Activated CD4-positive, alpha-beta memory T cell treated with anti-CD3 and anti-CD28 coated beads for 36 hours (primary cell): ENCODE results near the gene SLK. TPM values are rescaled to one million over a fixed set of nuclear protein-coding genes. Genes with fewer than 3 reads are reported as not detected.

ENCODE experiments used
- CTCF ChIA-PET: fragments of 350-600 bp; sonication (Branson Sonifier 250); formaldehyde crosslinking; loops from one replicate; lab custom pipeline; 2021; ENCODE audit warnings: antibody characterized with exemption, inconsistent platforms; lab: Charles Lee
- POLR2A ChIA-PET: fragments of 350-600 bp; sonication (Branson Sonifier 250); formaldehyde crosslinking; loops from one replicate; lab custom pipeline; 2021; ENCODE audit warnings: antibody characterized with exemption; lab: Charles Lee
- DNase-seq: peaks from one replicate; pipeline ENCODE4 v3.0.0-alpha.2; 2020
- H3K27ac Mint-ChIP-seq: one replicate; pipeline ENCODE4 v1.8.0; 2021; ENCODE audit warnings: mixed read lengths
- H3K27me3 Mint-ChIP-seq: one replicate; pipeline ENCODE4 v1.8.0; 2021; ENCODE audit warnings: mixed read lengths
- H3K36me3 Mint-ChIP-seq: one replicate; pipeline ENCODE4 v1.8.0; 2021; ENCODE audit warnings: mixed read lengths
- H3K4me1 Mint-ChIP-seq: one replicate; pipeline ENCODE4 v1.8.0; 2021; ENCODE audit warnings: low read depth, mixed read lengths
- H3K4me3 Mint-ChIP-seq: one replicate; pipeline ENCODE4 v1.8.0; 2021; ENCODE audit warnings: mild to moderate bottlenecking, mixed read lengths
- H3K9me3 Mint-ChIP-seq: one replicate; pipeline ENCODE4 v1.8.0; 2021; ENCODE audit warnings: mixed read lengths
- intact Hi-C: fragments of 100-400 bp; cut with micrococcal nuclease; formaldehyde crosslinking; loops from one replicate; pipeline ENCODE4 v1.15.1; 2023
- total RNA-seq, 2 experiments: library from RNA; stranded (reverse); gene quantifications; one replicate each; pipeline ENCODE4 v1.2.3, GENCODE V29; 2021

Gene SLK
- total RNA-seq, 2 experiments from 2014 or later: 26.1 to 27.7 TPM

- H3K27ac Mint-ChIP-seq: no peak overlapping the region
- POLR2A ChIA-PET: no interaction called here
- CTCF ChIA-PET: no interaction called here
- no peaks in the 10 kb centered on the region for H3K4me1 Mint-ChIP-seq
- intact Hi-C loops: loop anchor here (10.0 kb wide), 1 partner anchor 161 kb away; no protein-coding TSS in a partner anchor
- no peaks in the 10 kb centered on the region for H3K36me3 Mint-ChIP-seq
- H3K9me3 Mint-ChIP-seq: no peaks in the 10 kb centered on the region
- DNase-seq: no peak
- no peaks in the 10 kb centered on the region for H3K27me3 Mint-ChIP-seq
- H3K4me3 Mint-ChIP-seq: no peak overlapping the region
Observed at GRCh38 chr10:104043854-104044253, 76.9 kb downstream of the SLK start.

GRCh38 chr10:104045151-104046089 lies 78.5 kb downstream of the SLK start:
- CTCF ChIA-PET: no interaction called here
- Mint-ChIP-seq H3K27me3 (no peaks in the 10 kb centered on the region), H3K4me3 (no peak overlapping the region), H3K36me3 (no peaks in the 10 kb centered on the region), H3K27ac (no peak overlapping the region), H3K9me3 (no peaks in the 10 kb centered on the region), H3K4me1 (peaks cover 5% of the 10 kb centered on the region)
- POLR2A ChIA-PET: interaction anchor here (0.9 kb wide), 1 partner anchor 76 kb away, joined by 3 read pairs; the partner anchor contains the start of gene SFR1
- intact Hi-C loops: loop anchor here (10.0 kb wide), 1 partner anchor 159 kb away; no protein-coding TSS in a partner anchor
- DNase-seq: peak; percentile 43

- peaks cover 5% of the 10 kb centered on the region for H3K4me1 Mint-ChIP-seq
- no peak overlapping the region for H3K4me3 Mint-ChIP-seq
- H3K9me3 Mint-ChIP-seq: no peaks in the 10 kb centered on the region
- H3K27me3 Mint-ChIP-seq: no peaks in the 10 kb centered on the region
- DNase-seq: no peak
- H3K27ac Mint-ChIP-seq: no peak overlapping the region
- no peaks in the 10 kb centered on the region for H3K36me3 Mint-ChIP-seq
- intact Hi-C loops: loop anchor here (10.0 kb wide), 1 partner anchor 158 kb away; no protein-coding TSS in a partner anchor
- ChIA-PET POLR2A (no interaction called here), CTCF (no interaction called here)
Observed at GRCh38 chr10:104046651-104047050, 79.7 kb downstream of the SLK start.

GRCh38 chr10:104049504-104050250 lies 82.7 kb downstream of the SLK start:
- H3K36me3 Mint-ChIP-seq: no peaks in the 10 kb centered on the region
- H3K27me3 Mint-ChIP-seq: no peaks in the 10 kb centered on the region
- H3K27ac Mint-ChIP-seq: no peak overlapping the region
- no peaks in the 10 kb centered on the region for H3K9me3 Mint-ChIP-seq
- peaks cover 5% of the 10 kb centered on the region for H3K4me1 Mint-ChIP-seq
- CTCF ChIA-PET: interaction anchor here (1.2 kb wide), 1 partner anchor 72 kb away, joined by 4 read pairs; the partner anchor contains the start of gene SFR1
- intact Hi-C loops: loop anchor here (10.0 kb wide), 1 partner anchor 155 kb away; no protein-coding TSS in a partner anchor
- POLR2A ChIA-PET: interaction anchor here (0.9 kb wide), 1 partner anchor 16 kb away, joined by 3 read pairs; no protein-coding TSS in a partner anchor
- DNase-seq: no peak
- H3K4me3 Mint-ChIP-seq: no peak overlapping the region

GRCh38 chr10:104052431-104052830 lies 85.5 kb downstream of the SLK start:
- CTCF ChIA-PET: no interaction called here
- DNase-seq: no peak
- Mint-ChIP-seq H3K4me3 (no peak overlapping the region), H3K36me3 (no peaks in the 10 kb centered on the region), H3K9me3 (no peaks in the 10 kb centered on the region), H3K27ac (no peak overlapping the region), H3K27me3 (no peaks in the 10 kb centered on the region), H3K4me1 (peaks cover 5% of the 10 kb centered on the region)
- POLR2A ChIA-PET: no interaction called here
- intact Hi-C loops: no loop called here

GRCh38 chr10:104053201-104053600 lies 86.3 kb downstream of the SLK start:
- no peak for DNase-seq
- no peaks in the 10 kb centered on the region for H3K27me3 Mint-ChIP-seq
- no peak overlapping the region for H3K4me3 Mint-ChIP-seq
- no peaks in the 10 kb centered on the region for H3K36me3 Mint-ChIP-seq
- no peaks in the 10 kb centered on the region for H3K9me3 Mint-ChIP-seq
- H3K4me1 Mint-ChIP-seq: peaks cover 5% of the 10 kb centered on the region
- H3K27ac Mint-ChIP-seq: no peak overlapping the region
- intact Hi-C loops: no loop called here
- ChIA-PET POLR2A (no interaction called here), CTCF (no interaction called here)

GRCh38 chr10:104054430-104054829 lies 87.5 kb downstream of the SLK start:
- intact Hi-C loops: no loop called here

GRCh38 chr10:104056619-104057273 lies 89.8 kb downstream of the SLK start:
- DNase-seq: no peak
- H3K27ac Mint-ChIP-seq: no peak overlapping the region
- no peaks in the 10 kb centered on the region for H3K27me3 Mint-ChIP-seq
- ChIA-PET CTCF (interaction anchor here (1.1 to 1.3 kb wide), 2 partner anchors 31 to 65 kb away, joined by 4 read pairs; partner anchors contain the start of gene SFR1), POLR2A (no interaction called here)
- H3K4me3 Mint-ChIP-seq: no peak overlapping the region
- H3K4me1 Mint-ChIP-seq: no peaks in the 10 kb centered on the region
- no peaks in the 10 kb centered on the region for H3K9me3 Mint-ChIP-seq
- no peaks in the 10 kb centered on the region for H3K36me3 Mint-ChIP-seq
- intact Hi-C loops: no loop called here

More at GRCh38 chr10:104054430-104054829, 87.5 kb downstream of the SLK start:
- H3K4me1 Mint-ChIP-seq: peaks cover 3% of the 10 kb centered on the region
- ChIA-PET POLR2A (no interaction called here), CTCF (interaction anchor here (1.4 kb wide), 1 partner anchor 166 kb away, joined by 4 read pairs; no protein-coding TSS in a partner anchor)
- H3K4me3 Mint-ChIP-seq: no peak overlapping the region
- no peak overlapping the region for H3K27ac Mint-ChIP-seq
- no peaks in the 10 kb centered on the region for H3K9me3 Mint-ChIP-seq
- no peaks in the 10 kb centered on the region for H3K36me3 Mint-ChIP-seq
- H3K27me3 Mint-ChIP-seq: no peaks in the 10 kb centered on the region
- DNase-seq: no peak

DNA sequence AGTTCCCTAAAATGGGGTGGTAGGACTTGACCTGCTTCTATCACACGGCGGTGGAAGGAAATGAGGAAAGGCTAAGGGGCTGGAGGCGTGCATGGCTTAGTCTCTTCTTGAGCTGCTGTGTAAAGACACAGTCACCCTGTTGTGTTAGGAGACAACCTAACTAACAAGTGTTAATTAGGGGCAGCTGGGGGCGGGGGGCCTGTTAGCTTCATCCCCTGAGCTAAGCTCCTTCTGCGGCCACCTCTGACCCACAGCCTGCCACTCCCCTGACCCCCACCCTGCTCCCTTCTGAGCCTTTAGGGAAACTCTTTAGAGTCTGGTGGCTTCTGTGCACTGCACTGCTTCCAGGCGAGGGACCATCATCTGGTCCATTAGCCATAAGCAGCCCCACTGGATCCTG lies 90.8 kb downstream of the SLK start:
- intact Hi-C loops: no loop called here
- H3K9me3 Mint-ChIP-seq: no peaks in the 10 kb centered on the region
- no peaks in the 10 kb centered on the region for H3K36me3 Mint-ChIP-seq
- CTCF ChIA-PET: interaction anchor here (1.1 kb wide), 1 partner anchor 32 kb away, joined by 4 read pairs; no protein-coding TSS in a partner anchor
- POLR2A ChIA-PET: no interaction called here
- H3K4me3 Mint-ChIP-seq: no peak overlapping the region
- DNase-seq: no peak
- H3K4me1 Mint-ChIP-seq: no peaks in the 10 kb centered on the region
- H3K27ac Mint-ChIP-seq: no peak overlapping the region
- no peaks in the 10 kb centered on the region for H3K27me3 Mint-ChIP-seq

DNA sequence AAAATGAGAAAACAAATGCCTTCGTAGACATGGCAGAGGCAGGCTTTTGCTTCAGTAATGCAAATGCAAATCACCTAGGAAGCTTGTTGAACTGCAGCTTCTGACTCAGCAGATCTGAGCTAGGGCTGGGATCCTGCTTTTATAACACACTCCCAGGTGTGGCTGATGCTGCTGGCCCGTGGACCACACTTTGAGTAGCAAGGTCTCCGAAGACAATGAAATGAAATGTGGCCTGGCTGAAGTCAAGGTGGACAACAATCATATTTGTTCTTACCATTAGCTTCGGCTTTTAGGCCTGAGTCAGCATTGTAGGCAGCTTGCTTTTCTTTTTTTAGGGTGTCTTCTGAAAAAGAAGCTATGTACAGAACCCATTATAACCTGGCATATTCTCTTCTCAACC lies 92.4 kb downstream of the SLK start:
- ChIA-PET POLR2A (no interaction called here), CTCF (no interaction called here)
- Mint-ChIP-seq H3K9me3 (no peaks in the 10 kb centered on the region), H3K36me3 (no peaks in the 10 kb centered on the region), H3K4me3 (no peak overlapping the region), H3K27ac (no peak overlapping the region), H3K4me1 (no peaks in the 10 kb centered on the region), H3K27me3 (no peaks in the 10 kb centered on the region)
- intact Hi-C loops: no loop called here
- no peak for DNase-seq

DNA sequence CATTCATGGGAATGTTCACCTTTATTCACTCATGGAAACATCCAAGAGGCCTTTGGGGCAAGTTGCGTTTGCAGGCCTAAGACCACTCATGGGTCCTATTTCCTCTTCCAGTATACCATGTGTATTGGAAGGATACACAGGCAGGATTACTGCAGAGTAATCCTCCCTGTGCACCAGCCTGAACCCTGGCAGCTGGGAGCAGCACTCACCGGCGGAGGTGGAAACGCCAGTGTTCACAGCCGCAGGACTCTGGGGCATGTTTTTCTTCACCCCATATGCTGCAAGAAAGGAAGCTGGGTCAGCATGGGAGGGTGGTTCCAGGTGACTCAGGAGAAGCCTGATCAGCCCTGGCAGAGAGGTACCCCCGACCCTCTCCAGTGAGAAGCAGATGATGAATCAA lies 94.3 kb downstream of the SLK start:
- H3K9me3 Mint-ChIP-seq: no peaks in the 10 kb centered on the region
- no peak overlapping the region for H3K27ac Mint-ChIP-seq
- ChIA-PET POLR2A (no interaction called here), CTCF (no interaction called here)
- H3K27me3 Mint-ChIP-seq: no peaks in the 10 kb centered on the region
- no peaks in the 10 kb centered on the region for H3K4me1 Mint-ChIP-seq
- intact Hi-C loops: no loop called here
- no peak for DNase-seq
- no peak overlapping the region for H3K4me3 Mint-ChIP-seq
- no peaks in the 10 kb centered on the region for H3K36me3 Mint-ChIP-seq
